Measurements from ENCODE around the gene PPP6R2. TPM values are rescaled to one million over a fixed set of nuclear protein-coding genes. Genes with fewer than 3 reads are reported as not detected.

PPP6R2 gene
- total and polyA plus RNA-seq, 2 donors (not counting 3 experiments of a cell fraction or from before 2014, with no cell fraction given): 38.6 to 54.6 TPM

- Histone ChIP-seq H3K9me3 (replicated peaks; ENCODE audit: control insufficient read depth, insufficient read depth, low read length) (no peaks in the 10 kb centered on the region), H2AFZ (ENCODE audit: low read depth, low read length) (no peak overlapping the region), H3K4me3 (replicated peaks in 1 of 3; ENCODE audit: insufficient read depth in 1 of 3, low read depth in 1 of 3, low read length in 3 of 3) (no peak overlapping the region), H3K79me2 (ENCODE audit: control insufficient read depth, insufficient read depth, low read length) (no peaks in the 10 kb centered on the region), H4K20me1 (replicated peaks; ENCODE audit: control insufficient read depth, extremely low read depth, insufficient read depth, low read length) (no peaks in the 10 kb centered on the region), H3K4me2 (ENCODE audit: insufficient read depth, low read length) (no peak overlapping the region), H3K4me1 (ENCODE audit: control insufficient read depth, extremely low read depth, insufficient read depth, low read length) (peaks cover 9% of the 10 kb centered on the region), H3K27ac (ENCODE audit: insufficient read depth, low read depth, low read length) (no peak overlapping the region), H3K9me1 (replicated peaks; ENCODE audit: control insufficient read depth, extremely low read depth, insufficient read depth, low read length) (no peaks in the 10 kb centered on the region), H3K27me3 (ENCODE audit: control insufficient read depth in 2 of 2, insufficient read depth in 2 of 2, low read length in 2 of 2) (no peaks in the 10 kb centered on the region), H3K36me3 (ENCODE audit: control insufficient read depth in 2 of 2, extremely low read depth in 1 of 2, insufficient read depth in 2 of 2, low read length in 2 of 2) (no peaks in the 10 kb centered on the region), H3K9ac (replicated peaks; ENCODE audit: extremely low read depth, insufficient read depth, low read length) (no peak overlapping the region)
- FAIRE-seq: no peak
- dilution Hi-C loops (cut with MboI; ENCODE audit: extremely low pct_ligation_motif_present, low sequenced_read_pairs) (no loop called here), intact Hi-C loops (cut with micrococcal nuclease) (no loop called here)
- POLR2A ChIA-PET: no interaction called here
- BruUV-seq (replicated peaks): no TSS peak
- CTCF ChIA-PET: no interaction called here
- TF ChIP-seq MYC (IDR thresholded peaks at IDR 0.05; ENCODE audit: low read depth, low read length): no peak
- TF ChIP-seq CTCF (IDR thresholded peaks at IDR 0.05; ENCODE audit: extremely low read depth in 1 of 2, insufficient read depth in 1 of 2, low read depth in 1 of 2, low read length in 2 of 2): no peak
- TF ChIP-seq POLR2A (IDR thresholded peaks at IDR 0.05; ENCODE audit: low read depth, low read length): no peak
- TF ChIP-seq JUN (IDR thresholded peaks at IDR 0.05; ENCODE audit: borderline replicate concordance, insufficient read depth, insufficient read length, low read depth): no peak
- TF ChIP-seq POLR2AphosphoS5 (IDR thresholded peaks at IDR 0.05; ENCODE audit: insufficient read depth, low read depth, low read length): no peak
- no peak for TF ChIP-seq GATA2 (IDR thresholded peaks at IDR 0.05; ENCODE audit: insufficient read depth, insufficient read length, low read depth, low read length)
- TF ChIP-seq FOS (IDR thresholded peaks at IDR 0.05; ENCODE audit: borderline replicate concordance, insufficient read depth, low read length): no peak
- no peak for TF ChIP-seq EZH2 (IDR thresholded peaks at IDR 0.05; ENCODE audit: borderline replicate concordance, low read depth, low read length, severe bottlenecking)
- no peak for TF ChIP-seq MAX (IDR thresholded peaks at IDR 0.05; ENCODE audit: insufficient read depth, insufficient read length)
- no peak for DNase-seq (ENCODE audit: low read depth, low spot score)
These were observed 29.1 kb upstream of the PPP6R2 start for GRCh38 chr22:50314081-50314454.
